Caki2 (cell line): ENCODE data around the gene CANT1. TPM values are rescaled to one million over a fixed set of nuclear protein-coding genes. Genes with fewer than 3 reads are reported as not detected.

Experiments
- DNase-seq: peaks from one replicate; pipeline ENCODE4 v3.0.0-alpha.2; 2015; ENCODE audit warnings: low read depth
- in situ Hi-C: cut with HindIII; loops from 2 replicates; pipeline ENCODE4 v1.10.0; 2016; ENCODE audit warnings: low sequenced_read_pairs, low pct_unique_long_range_greater_than_20kb, mixed read lengths
- total RNA-seq: library from RNA; depleted of rRNA; stranded (reverse); fragments of >200 nt; shearing (Covaris generic); gene quantifications from 2 replicates; pipeline ENCODE4 v1.2.3, GENCODE V29; 2014; ENCODE audit warnings: low replicate concordance

The CANT1 gene
- total RNA-seq, 1 experiment from 2014 or later: 77.3 TPM

- DNase-seq: peak; percentile 37
- in situ Hi-C loops: no loop called here
These were observed 10.3 kb upstream of the CANT1 start for GRCh38 chr17:79019632-79020584.

- DNase-seq: no peak
- in situ Hi-C loops: no loop called here
These were observed 9.7 kb upstream of the CANT1 start for GRCh38 chr17:79019261-79019631.

GRCh38 chr17:79018370-79018695 lies 8.8 kb upstream of the CANT1 start:
- DNase-seq: no peak
- in situ Hi-C loops: no loop called here

GRCh38 chr17:79017546-79018369 lies 8.2 kb upstream of the CANT1 start:
- in situ Hi-C loops: no loop called here
- DNase-seq: no peak

GRCh38 chr17:79014158-79014758 lies 4.7 kb upstream of the CANT1 start:
- in situ Hi-C loops: no loop called here
- no peak for DNase-seq

- no peak for DNase-seq
- in situ Hi-C loops: no loop called here
These were observed 3.1 kb upstream of the CANT1 start for GRCh38 chr17:79012563-79013134.

- DNase-seq: no peak
- in situ Hi-C loops: no loop called here
These were observed 2.0 kb upstream of the CANT1 start for GRCh38 chr17:79011451-79012147.

- no peak for DNase-seq
- in situ Hi-C loops: no loop called here
These were observed 711 bp upstream of the CANT1 start for GRCh38 chr17:79010304-79010646.

GRCh38 chr17:79008666-79009387 lies 737 bp downstream of the CANT1 start:
- in situ Hi-C loops: no loop called here

GRCh38 chr17:79007504-79008381 lies 1.8 kb downstream of the CANT1 start:
- no peak for DNase-seq
- in situ Hi-C loops: no loop called here

More at GRCh38 chr17:79008666-79009387, 737 bp downstream of the CANT1 start:
- no peak for DNase-seq

- in situ Hi-C loops: no loop called here
- no peak for DNase-seq
These were observed 2.6 kb downstream of the CANT1 start for GRCh38 chr17:79006794-79007503.

- DNase-seq: no peak
- in situ Hi-C loops: no loop called here
These were observed 3.5 kb downstream of the CANT1 start for GRCh38 chr17:79006046-79006445.

GRCh38 chr17:79005063-79005861 lies 4.3 kb downstream of the CANT1 start:
- in situ Hi-C loops: no loop called here

GRCh38 chr17:79003661-79004411 lies 5.7 kb downstream of the CANT1 start:
- no peak for DNase-seq
- in situ Hi-C loops: no loop called here

More at GRCh38 chr17:79005063-79005861, 4.3 kb downstream of the CANT1 start:
- no peak for DNase-seq
